ENCODE measurements around the gene IL13RA1.

Gene IL13RA1

GRCh38 chrX:118724365-118724764 is 3.0 kb upstream of the IL13RA1 start:
- ChIA-PET POLR2A (no interaction called here), CTCF (no interaction called here)
- 0 out of 2 replicates have a peak, but pooled peaks cover 5% of the 10 kb centered on the region for H3K4me1 ChIP-seq (ENCODE audit: control insufficient read depth, insufficient read depth, low read length)
- no peak overlapping the region for H3K4me3 ChIP-seq (ENCODE audit: low read depth, low read length)
- TF ChIP-seq SETDB1 (IDR thresholded peaks at IDR 0.05; ENCODE audit: insufficient read length, low read length) (no peak), ZNF585B (tag by site-specific recombination; IDR thresholded peaks at IDR 0.05) (no peak), ZNF302 (tag by site-specific recombination; IDR thresholded peaks at IDR 0.05; ENCODE audit: low read depth) (no peak), ZNF26 (tag by site-specific recombination; IDR thresholded peaks at IDR 0.05) (no peak), ZNF146 (tag by site-specific recombination; IDR thresholded peaks at IDR 0.05) (no peak), ELK4 (IDR thresholded peaks at IDR 0.05; ENCODE audit: borderline replicate concordance, low read depth, low read length) (no peak)
- no peak overlapping the region for H3K27ac ChIP-seq (ENCODE audit: extremely low read depth, low read depth, low read length)
- H3K36me3 ChIP-seq (ENCODE audit: control insufficient read depth in 2 of 2, insufficient read depth in 1 of 2, low read length in 2 of 2): no peaks in the 10 kb centered on the region
- no peaks in the 10 kb centered on the region for H3K9me3 ChIP-seq (ENCODE audit: control insufficient read depth, insufficient read depth, low read depth, low read length)

DNA sequence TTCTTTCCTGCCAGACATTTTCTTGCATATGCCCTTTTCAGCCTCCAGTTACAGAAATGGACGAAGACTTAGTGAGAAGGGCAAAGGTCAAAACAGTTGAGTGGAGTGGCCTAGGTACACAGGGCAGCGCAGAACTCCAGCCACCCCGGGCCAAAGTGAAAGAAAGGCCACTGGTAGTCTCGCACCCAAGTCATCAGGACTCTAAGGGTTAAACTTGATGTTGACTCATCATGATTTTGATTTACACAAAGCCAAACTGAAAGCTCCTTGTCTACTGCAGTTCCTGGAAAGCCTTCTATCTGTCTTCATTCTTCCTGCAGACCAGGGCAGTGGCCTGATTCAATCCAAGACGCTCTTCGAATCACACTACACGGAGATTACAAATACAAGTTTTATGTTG is 2.6 kb upstream of the IL13RA1 start:
- Histone ChIP-seq H3K27ac (ENCODE audit: extremely low read depth, low read depth, low read length) (no peak overlapping the region), H3K4me3 (ENCODE audit: low read depth, low read length) (no peak overlapping the region), H3K36me3 (ENCODE audit: control insufficient read depth in 2 of 2, insufficient read depth in 1 of 2, low read length in 2 of 2) (no peaks in the 10 kb centered on the region), H3K4me1 (ENCODE audit: control insufficient read depth, insufficient read depth, low read length) (0 out of 2 replicates have a peak, but pooled peaks cover 5% of the 10 kb centered on the region), H3K9me3 (ENCODE audit: control insufficient read depth, insufficient read depth, low read depth, low read length) (no peaks in the 10 kb centered on the region)
- TF ChIP-seq, protein P1, sequence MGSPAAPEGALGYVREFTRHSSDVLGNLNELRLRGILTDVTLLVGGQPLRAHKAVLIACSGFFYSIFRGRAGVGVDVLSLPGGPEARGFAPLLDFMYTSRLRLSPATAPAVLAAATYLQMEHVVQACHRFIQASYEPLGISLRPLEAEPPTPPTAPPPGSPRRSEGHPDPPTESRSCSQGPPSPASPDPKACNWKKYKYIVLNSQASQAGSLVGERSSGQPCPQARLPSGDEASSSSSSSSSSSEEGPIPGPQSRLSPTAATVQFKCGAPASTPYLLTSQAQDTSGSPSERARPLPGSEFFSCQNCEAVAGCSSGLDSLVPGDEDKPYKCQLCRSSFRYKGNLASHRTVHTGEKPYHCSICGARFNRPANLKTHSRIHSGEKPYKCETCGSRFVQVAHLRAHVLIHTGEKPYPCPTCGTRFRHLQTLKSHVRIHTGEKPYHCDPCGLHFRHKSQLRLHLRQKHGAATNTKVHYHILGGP (tag by site-specific recombination; IDR thresholded peaks at IDR 0.05): peak; percentile 67
- TF ChIP-seq ZNF121 (tag by site-specific recombination; IDR thresholded peaks at IDR 0.05): no peak
- ChIA-PET CTCF (no interaction called here), POLR2A (no interaction called here)

DNA sequence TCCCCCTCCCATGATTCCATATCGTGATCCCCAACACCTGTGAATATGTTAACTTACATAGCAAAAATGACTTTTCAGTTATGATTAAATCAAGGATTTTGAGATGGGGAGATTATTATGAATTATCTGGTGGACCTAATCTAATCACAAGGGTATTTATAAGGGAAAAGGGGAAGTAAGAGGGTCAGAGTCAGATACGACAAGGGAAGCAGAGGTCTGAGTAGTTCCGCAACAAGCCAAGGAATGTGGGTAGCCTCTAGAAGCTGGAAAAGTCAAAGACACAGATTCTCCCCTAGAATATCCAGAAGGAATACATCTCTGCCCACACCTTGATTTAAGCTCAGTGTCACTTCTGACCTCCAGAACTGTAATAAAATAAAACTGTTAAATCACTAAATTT is 1.0 kb upstream of the IL13RA1 start:
- ChIA-PET POLR2A (no interaction called here), CTCF (no interaction called here)
- H3K4me1 ChIP-seq (ENCODE audit: control insufficient read depth, insufficient read depth, low read length): 0 out of 2 replicates have a peak, but pooled peaks cover 5% of the 10 kb centered on the region
- TF ChIP-seq ZNF221 (tag by site-specific recombination; IDR thresholded peaks at IDR 0.05; ENCODE audit: borderline replicate concordance) (no peak), ZNF10 (tag by site-specific recombination; IDR thresholded peaks at IDR 0.05) (no peak), ZNF677 (tag by site-specific recombination; IDR thresholded peaks at IDR 0.05) (no peak), ZNF24 (tag by site-specific recombination; IDR thresholded peaks at IDR 0.05) (no peak), HOXC10 (CRISPR knock-in tag; IDR thresholded peaks at IDR 0.05) (no peak), KLF10 (tag by site-specific recombination; IDR thresholded peaks at IDR 0.05) (no peak), REPIN1 (tag by site-specific recombination; IDR thresholded peaks at IDR 0.05; ENCODE audit: low read depth) (no peak), ZNF169 (tag by site-specific recombination; IDR thresholded peaks at IDR 0.05) (no peak), ZNF645 (tag by site-specific recombination; IDR thresholded peaks at IDR 0.05) (no peak)
- TF ChIP-seq, protein P2, sequence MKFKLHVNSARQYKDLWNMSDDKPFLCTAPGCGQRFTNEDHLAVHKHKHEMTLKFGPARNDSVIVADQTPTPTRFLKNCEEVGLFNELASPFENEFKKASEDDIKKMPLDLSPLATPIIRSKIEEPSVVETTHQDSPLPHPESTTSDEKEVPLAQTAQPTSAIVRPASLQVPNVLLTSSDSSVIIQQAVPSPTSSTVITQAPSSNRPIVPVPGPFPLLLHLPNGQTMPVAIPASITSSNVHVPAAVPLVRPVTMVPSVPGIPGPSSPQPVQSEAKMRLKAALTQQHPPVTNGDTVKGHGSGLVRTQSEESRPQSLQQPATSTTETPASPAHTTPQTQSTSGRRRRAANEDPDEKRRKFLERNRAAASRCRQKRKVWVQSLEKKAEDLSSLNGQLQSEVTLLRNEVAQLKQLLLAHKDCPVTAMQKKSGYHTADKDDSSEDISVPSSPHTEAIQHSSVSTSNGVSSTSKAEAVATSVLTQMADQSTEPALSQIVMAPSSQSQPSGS (tag by site-specific recombination; IDR thresholded peaks at IDR 0.05; ENCODE audit: low read depth): no peak
- H3K9me3 ChIP-seq (ENCODE audit: control insufficient read depth, insufficient read depth, low read depth, low read length): no peaks in the 10 kb centered on the region
- no peak overlapping the region for H3K27ac ChIP-seq (ENCODE audit: extremely low read depth, low read depth, low read length)
- H3K36me3 ChIP-seq (ENCODE audit: control insufficient read depth in 2 of 2, insufficient read depth in 1 of 2, low read length in 2 of 2): no peaks in the 10 kb centered on the region
- no peak overlapping the region for H3K4me3 ChIP-seq (ENCODE audit: low read depth, low read length)

All from HEK293 (cell line).